GM21360 (cell line): Measurements from ENCODE around the gene IRF2BP2.
"Not testable (repeated sequence)": the region's sequence is repeated elsewhere in the genome, so short reads cannot be mapped to it uniquely, and the experiment has no call there.

Experiments
- ATAC-seq: cut with Tn5 transposase; IDR thresholded peaks from one replicate; pipeline ENCODE4 v1.9.1; 2021; ENCODE audit warnings: mild to moderate bottlenecking, moderate library complexity; ENCODE audit not compliant: unreplicated experiment

The IRF2BP2 gene

GRCh38 chr1:234634922-234635321 is 24.9 kb upstream of the IRF2BP2 start:
- not testable (repeated sequence) for ATAC-seq

GRCh38 chr1:234634387-234634786 is 24.4 kb upstream of the IRF2BP2 start:
- no peak for ATAC-seq

GRCh38 chr1:234633246-234634003 is 23.4 kb upstream of the IRF2BP2 start:
- ATAC-seq: no peak

GRCh38 chr1:234632225-234632624 is 22.2 kb upstream of the IRF2BP2 start:
- no peak for ATAC-seq

- ATAC-seq: no peak
These were observed 21.7 kb upstream of the IRF2BP2 start for GRCh38 chr1:234631721-234632125.

- ATAC-seq: no peak
These were observed 19.0 kb upstream of the IRF2BP2 start for GRCh38 chr1:234629026-234629425.

- ATAC-seq: no peak
These were observed 18.1 kb upstream of the IRF2BP2 start for GRCh38 chr1:234628089-234628488.

GRCh38 chr1:234627009-234627950 is 17.3 kb upstream of the IRF2BP2 start:
- ATAC-seq: no peak

- ATAC-seq: no peak
These were observed 16.4 kb upstream of the IRF2BP2 start for GRCh38 chr1:234626391-234626790.

GRCh38 chr1:234624724-234625117 is 14.7 kb upstream of the IRF2BP2 start:
- no peak for ATAC-seq

- no peak for ATAC-seq
These were observed 11.8 kb upstream of the IRF2BP2 start for GRCh38 chr1:234621657-234622335.

GRCh38 chr1:234621127-234621468 is 11.1 kb upstream of the IRF2BP2 start:
- no peak for ATAC-seq

- no peak for ATAC-seq
These were observed 10.5 kb upstream of the IRF2BP2 start for GRCh38 chr1:234620272-234621126.

- no peak for ATAC-seq
These were observed 9.8 kb upstream of the IRF2BP2 start for GRCh38 chr1:234619794-234620247.

GRCh38 chr1:234619071-234619480 is 9.1 kb upstream of the IRF2BP2 start:
- no peak for ATAC-seq

GRCh38 chr1:234618737-234619049 is 8.7 kb upstream of the IRF2BP2 start:
- ATAC-seq: no peak

GRCh38 chr1:234617986-234618736 is 8.2 kb upstream of the IRF2BP2 start:
- no peak for ATAC-seq

GRCh38 chr1:234617131-234617985 is 7.4 kb upstream of the IRF2BP2 start:
- ATAC-seq: no peak

GRCh38 chr1:234616644-234617043 is 6.7 kb upstream of the IRF2BP2 start:
- ATAC-seq: no peak
